HepG2 (cell line): ENCODE results near the gene PHF23. TPM values are rescaled to one million over a fixed set of nuclear protein-coding genes. Genes with fewer than 3 reads are reported as not detected.

Source experiments
- EEA1 ChIP-seq: sonication (generic); formaldehyde crosslinking; IDR thresholded peaks from 2 replicates; pipeline ENCODE4 v1.5.1; 2020; ENCODE audit warnings: mild to moderate bottlenecking, missing genetic modification reagents, borderline replicate concordance
- FLYWCH1 ChIP-seq: sonication (generic); formaldehyde crosslinking; IDR thresholded peaks from 2 replicates; pipeline ENCODE4 v1.8.1; 2023; ENCODE audit warnings: mild to moderate bottlenecking, missing genetic modification reagents
- FOXK2 ChIP-seq: fragments of 450-650 bp; IDR thresholded peaks from 2 replicates; pipeline ENCODE4 v1.6.1; 2016
- KDM2A ChIP-seq: sonication (generic); formaldehyde crosslinking; IDR thresholded peaks from 2 replicates; pipeline ENCODE4 v1.4.0; 2020; ENCODE audit warnings: low read depth, missing genetic modification reagents, borderline replicate concordance
- SNRNP70 ChIP-seq: fragments of 200-400 bp; formaldehyde crosslinking; IDR thresholded peaks from 2 replicates; pipeline ENCODE4 v1.6.1; 2017; ENCODE audit warnings: mild to moderate bottlenecking, low read depth, low read length, moderate library complexity
- SRSF9 ChIP-seq: fragments of 200-400 bp; formaldehyde crosslinking; IDR thresholded peaks from 2 replicates; pipeline ENCODE4 v1.6.1; 2018; ENCODE audit warnings: borderline replicate concordance, mild to moderate bottlenecking, low read depth, low read length; ENCODE audit not compliant: insufficient read depth, poor library complexity, severe bottlenecking
- TBX3 ChIP-seq: fragments of 450-650 bp; IDR thresholded peaks from 2 replicates; pipeline ENCODE4 v1.6.1; 2017; ENCODE audit warnings: antibody characterized with exemption, mild to moderate bottlenecking, inconsistent platforms, borderline replicate concordance
- ZNF251 ChIP-seq: sonication (generic); formaldehyde crosslinking; IDR thresholded peaks from 2 replicates; pipeline ENCODE4 v1.9.0; 2021; ENCODE audit warnings: mild to moderate bottlenecking, missing genetic modification reagents
- ZNF260 ChIP-seq: sonication (generic); formaldehyde crosslinking; IDR thresholded peaks from 2 replicates; pipeline ENCODE4 v1.4.0; 2020; ENCODE audit warnings: missing genetic modification reagents, low read depth, mild to moderate bottlenecking, borderline replicate concordance
- ZNF431 ChIP-seq: sonication (generic); formaldehyde crosslinking; IDR thresholded peaks from 2 replicates; pipeline ENCODE4 v1.9.0; 2022; ENCODE audit warnings: missing genetic modification reagents, low read depth, mild to moderate bottlenecking, borderline replicate concordance
- polyA plus RNA-seq, 8 experiments: library from polyadenylated mRNA; depleted of rRNA in 3 of 8; stranded (reverse) in 7 of 8; unstranded in 1 of 8; fragments of >200 nt; fragmentation: Illumina TruSeq in 4 of 8; extraction: Trizol in 4 of 8; gene quantifications; 2 replicates each; pipeline versions ENCODE4 v1.2.1 to v1.2.3, GENCODE V29; 2011 to 2016; ENCODE audit warnings: low read depth in 4 of 8, missing spikeins in 1 of 8, mixed read lengths in 1 of 8; ENCODE audit not compliant: insufficient read depth in 1 of 8
- total RNA-seq, 5 experiments: library from RNA; depleted of rRNA; stranded (reverse); fragments of >200 nt; fragmentation: Illumina TruSeq; extraction: Trizol; gene quantifications; 2 replicates each; pipeline ENCODE4 v1.2.3, GENCODE V29; 2016; ENCODE audit warnings: low read depth in 1 of 5
- TF ChIP-seq, protein P1 (sequence below): IDR thresholded peaks from 2 replicates; pipeline ENCODE4 v1.4.0; 2020; ENCODE audit warnings: mild to moderate bottlenecking, missing genetic modification reagents
- TF ChIP-seq, protein P2 (sequence below): sonication (generic); formaldehyde crosslinking; IDR thresholded peaks from 2 replicates; pipeline ENCODE4 v1.4.0; 2020; ENCODE audit warnings: missing genetic modification reagents
- TF ChIP-seq, protein P3 (sequence below): sonication (generic); formaldehyde crosslinking; IDR thresholded peaks from 2 replicates; pipeline ENCODE4 v1.4.0; 2020; ENCODE audit warnings: missing genetic modification reagents
- TF ChIP-seq, protein P4 (sequence below): sonication (generic); formaldehyde crosslinking; IDR thresholded peaks from 2 replicates; pipeline ENCODE4 v1.4.0; 2020; ENCODE audit warnings: missing genetic modification reagents
- TF ChIP-seq, protein P5 (sequence below): sonication (generic); formaldehyde crosslinking; IDR thresholded peaks from 2 replicates; pipeline ENCODE4 v1.4.0; 2020; ENCODE audit warnings: mild to moderate bottlenecking, missing genetic modification reagents
- TF ChIP-seq, protein P6 (sequence below): sonication (generic); formaldehyde crosslinking; IDR thresholded peaks from 2 replicates; pipeline ENCODE4 v1.5.0; 2020; ENCODE audit warnings: mild to moderate bottlenecking, missing genetic modification reagents, moderate library complexity

The PHF23 gene
- total and polyA plus RNA-seq, 2 of the 13 experiments (the other 11 are each of a cell fraction or from before 2014, with no cell fraction given) = 27.6 to 33.2 TPM

DNA sequence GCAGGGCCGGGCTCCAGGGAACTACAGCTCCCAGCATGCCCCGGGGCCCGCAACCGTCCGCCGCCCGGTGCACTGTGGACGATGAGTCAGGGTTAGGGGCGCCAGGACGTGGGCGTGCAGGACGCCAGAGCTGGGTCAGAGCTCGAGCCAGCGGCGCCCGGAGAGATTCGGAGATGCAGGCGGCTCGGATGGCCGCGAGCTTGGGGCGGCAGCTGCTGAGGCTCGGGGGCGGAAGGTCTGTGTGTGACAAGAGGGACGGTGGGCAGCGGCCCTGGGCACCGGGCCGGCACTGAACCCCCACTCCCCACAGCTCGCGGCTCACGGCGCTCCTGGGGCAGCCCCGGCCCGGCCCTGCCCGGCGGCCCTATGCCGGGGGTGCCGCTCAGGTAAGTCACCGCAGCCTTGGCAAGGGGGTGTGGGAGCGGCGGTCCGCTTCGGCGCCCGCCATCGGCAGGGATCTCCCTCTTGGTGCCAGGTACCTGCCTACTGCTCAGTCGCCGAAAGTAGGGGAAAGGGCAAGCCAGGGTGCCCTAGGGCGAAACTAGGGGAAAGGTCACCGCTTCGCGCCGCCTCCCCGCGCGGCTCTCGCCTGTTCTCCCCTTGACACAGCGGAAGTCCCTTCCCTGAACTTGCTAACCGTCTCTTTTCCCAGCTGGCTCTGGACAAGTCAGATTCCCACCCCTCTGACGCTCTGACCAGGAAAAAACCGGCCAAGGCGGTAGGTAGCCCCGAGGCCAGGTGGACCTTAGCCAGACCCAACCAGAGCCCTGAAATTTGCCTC lies 19.3 kb downstream of the PHF23 start, which contains the start of the genes ACADVL and DLG4 (continued):
- TF ChIP-seq, protein P1, sequence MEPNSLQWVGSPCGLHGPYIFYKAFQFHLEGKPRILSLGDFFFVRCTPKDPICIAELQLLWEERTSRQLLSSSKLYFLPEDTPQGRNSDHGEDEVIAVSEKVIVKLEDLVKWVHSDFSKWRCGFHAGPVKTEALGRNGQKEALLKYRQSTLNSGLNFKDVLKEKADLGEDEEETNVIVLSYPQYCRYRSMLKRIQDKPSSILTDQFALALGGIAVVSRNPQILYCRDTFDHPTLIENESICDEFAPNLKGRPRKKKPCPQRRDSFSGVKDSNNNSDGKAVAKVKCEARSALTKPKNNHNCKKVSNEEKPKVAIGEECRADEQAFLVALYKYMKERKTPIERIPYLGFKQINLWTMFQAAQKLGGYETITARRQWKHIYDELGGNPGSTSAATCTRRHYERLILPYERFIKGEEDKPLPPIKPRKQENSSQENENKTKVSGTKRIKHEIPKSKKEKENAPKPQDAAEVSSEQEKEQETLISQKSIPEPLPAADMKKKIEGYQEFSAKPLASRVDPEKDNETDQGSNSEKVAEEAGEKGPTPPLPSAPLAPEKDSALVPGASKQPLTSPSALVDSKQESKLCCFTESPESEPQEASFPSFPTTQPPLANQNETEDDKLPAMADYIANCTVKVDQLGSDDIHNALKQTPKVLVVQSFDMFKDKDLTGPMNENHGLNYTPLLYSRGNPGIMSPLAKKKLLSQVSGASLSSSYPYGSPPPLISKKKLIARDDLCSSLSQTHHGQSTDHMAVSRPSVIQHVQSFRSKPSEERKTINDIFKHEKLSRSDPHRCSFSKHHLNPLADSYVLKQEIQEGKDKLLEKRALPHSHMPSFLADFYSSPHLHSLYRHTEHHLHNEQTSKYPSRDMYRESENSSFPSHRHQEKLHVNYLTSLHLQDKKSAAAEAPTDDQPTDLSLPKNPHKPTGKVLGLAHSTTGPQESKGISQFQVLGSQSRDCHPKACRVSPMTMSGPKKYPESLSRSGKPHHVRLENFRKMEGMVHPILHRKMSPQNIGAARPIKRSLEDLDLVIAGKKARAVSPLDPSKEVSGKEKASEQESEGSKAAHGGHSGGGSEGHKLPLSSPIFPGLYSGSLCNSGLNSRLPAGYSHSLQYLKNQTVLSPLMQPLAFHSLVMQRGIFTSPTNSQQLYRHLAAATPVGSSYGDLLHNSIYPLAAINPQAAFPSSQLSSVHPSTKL (CRISPR knock-in tag) = peak; percentile 7; the same call in 1 of the 2 replicates
- TF ChIP-seq, protein P2, sequence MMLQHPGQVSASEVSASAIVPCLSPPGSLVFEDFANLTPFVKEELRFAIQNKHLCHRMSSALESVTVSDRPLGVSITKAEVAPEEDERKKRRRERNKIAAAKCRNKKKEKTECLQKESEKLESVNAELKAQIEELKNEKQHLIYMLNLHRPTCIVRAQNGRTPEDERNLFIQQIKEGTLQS (CRISPR knock-in tag) = peak; percentile 79
- TF ChIP-seq, protein P3, sequence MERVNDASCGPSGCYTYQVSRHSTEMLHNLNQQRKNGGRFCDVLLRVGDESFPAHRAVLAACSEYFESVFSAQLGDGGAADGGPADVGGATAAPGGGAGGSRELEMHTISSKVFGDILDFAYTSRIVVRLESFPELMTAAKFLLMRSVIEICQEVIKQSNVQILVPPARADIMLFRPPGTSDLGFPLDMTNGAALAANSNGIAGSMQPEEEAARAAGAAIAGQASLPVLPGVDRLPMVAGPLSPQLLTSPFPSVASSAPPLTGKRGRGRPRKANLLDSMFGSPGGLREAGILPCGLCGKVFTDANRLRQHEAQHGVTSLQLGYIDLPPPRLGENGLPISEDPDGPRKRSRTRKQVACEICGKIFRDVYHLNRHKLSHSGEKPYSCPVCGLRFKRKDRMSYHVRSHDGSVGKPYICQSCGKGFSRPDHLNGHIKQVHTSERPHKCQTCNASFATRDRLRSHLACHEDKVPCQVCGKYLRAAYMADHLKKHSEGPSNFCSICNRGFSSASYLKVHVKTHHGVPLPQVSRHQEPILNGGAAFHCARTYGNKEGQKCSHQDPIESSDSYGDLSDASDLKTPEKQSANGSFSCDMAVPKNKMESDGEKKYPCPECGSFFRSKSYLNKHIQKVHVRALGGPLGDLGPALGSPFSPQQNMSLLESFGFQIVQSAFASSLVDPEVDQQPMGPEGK (CRISPR knock-in tag) = no peak; the same call in 1 of the 2 replicates
- TF ChIP-seq ZNF251 (CRISPR knock-in tag) (no peak), KDM2A (CRISPR knock-in tag) (peak; percentile 90), EEA1 (CRISPR knock-in tag) (peak; percentile 50; the same call in 1 of the 2 replicates), FOXK2 (no peak), ZNF431 (CRISPR knock-in tag) (no peak), SNRNP70 (no peak), ZNF260 (CRISPR knock-in tag) (no peak), TBX3 (no peak), FLYWCH1 (CRISPR knock-in tag) (peak; percentile 14; the same call in 1 of the 2 replicates), SRSF9 (no peak)
- TF ChIP-seq, protein P4, sequence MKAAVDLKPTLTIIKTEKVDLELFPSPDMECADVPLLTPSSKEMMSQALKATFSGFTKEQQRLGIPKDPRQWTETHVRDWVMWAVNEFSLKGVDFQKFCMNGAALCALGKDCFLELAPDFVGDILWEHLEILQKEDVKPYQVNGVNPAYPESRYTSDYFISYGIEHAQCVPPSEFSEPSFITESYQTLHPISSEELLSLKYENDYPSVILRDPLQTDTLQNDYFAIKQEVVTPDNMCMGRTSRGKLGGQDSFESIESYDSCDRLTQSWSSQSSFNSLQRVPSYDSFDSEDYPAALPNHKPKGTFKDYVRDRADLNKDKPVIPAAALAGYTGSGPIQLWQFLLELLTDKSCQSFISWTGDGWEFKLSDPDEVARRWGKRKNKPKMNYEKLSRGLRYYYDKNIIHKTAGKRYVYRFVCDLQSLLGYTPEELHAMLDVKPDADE (CRISPR knock-in tag) = no peak
- TF ChIP-seq, protein P5, sequence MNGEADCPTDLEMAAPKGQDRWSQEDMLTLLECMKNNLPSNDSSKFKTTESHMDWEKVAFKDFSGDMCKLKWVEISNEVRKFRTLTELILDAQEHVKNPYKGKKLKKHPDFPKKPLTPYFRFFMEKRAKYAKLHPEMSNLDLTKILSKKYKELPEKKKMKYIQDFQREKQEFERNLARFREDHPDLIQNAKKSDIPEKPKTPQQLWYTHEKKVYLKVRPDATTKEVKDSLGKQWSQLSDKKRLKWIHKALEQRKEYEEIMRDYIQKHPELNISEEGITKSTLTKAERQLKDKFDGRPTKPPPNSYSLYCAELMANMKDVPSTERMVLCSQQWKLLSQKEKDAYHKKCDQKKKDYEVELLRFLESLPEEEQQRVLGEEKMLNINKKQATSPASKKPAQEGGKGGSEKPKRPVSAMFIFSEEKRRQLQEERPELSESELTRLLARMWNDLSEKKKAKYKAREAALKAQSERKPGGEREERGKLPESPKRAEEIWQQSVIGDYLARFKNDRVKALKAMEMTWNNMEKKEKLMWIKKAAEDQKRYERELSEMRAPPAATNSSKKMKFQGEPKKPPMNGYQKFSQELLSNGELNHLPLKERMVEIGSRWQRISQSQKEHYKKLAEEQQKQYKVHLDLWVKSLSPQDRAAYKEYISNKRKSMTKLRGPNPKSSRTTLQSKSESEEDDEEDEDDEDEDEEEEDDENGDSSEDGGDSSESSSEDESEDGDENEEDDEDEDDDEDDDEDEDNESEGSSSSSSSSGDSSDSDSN (CRISPR knock-in tag) = peak; percentile 65
- TF ChIP-seq, protein P6, sequence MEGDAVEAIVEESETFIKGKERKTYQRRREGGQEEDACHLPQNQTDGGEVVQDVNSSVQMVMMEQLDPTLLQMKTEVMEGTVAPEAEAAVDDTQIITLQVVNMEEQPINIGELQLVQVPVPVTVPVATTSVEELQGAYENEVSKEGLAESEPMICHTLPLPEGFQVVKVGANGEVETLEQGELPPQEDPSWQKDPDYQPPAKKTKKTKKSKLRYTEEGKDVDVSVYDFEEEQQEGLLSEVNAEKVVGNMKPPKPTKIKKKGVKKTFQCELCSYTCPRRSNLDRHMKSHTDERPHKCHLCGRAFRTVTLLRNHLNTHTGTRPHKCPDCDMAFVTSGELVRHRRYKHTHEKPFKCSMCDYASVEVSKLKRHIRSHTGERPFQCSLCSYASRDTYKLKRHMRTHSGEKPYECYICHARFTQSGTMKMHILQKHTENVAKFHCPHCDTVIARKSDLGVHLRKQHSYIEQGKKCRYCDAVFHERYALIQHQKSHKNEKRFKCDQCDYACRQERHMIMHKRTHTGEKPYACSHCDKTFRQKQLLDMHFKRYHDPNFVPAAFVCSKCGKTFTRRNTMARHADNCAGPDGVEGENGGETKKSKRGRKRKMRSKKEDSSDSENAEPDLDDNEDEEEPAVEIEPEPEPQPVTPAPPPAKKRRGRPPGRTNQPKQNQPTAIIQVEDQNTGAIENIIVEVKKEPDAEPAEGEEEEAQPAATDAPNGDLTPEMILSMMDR (CRISPR knock-in tag) = 0 out of 2 replicates have a peak, but pooled peaks have one; percentile 8
